NCI-H2171 treated with DMSO at 0.1 percent for 48 hours (cell line): ENCODE results near the gene AGPAT3.

Source experiments
- DNase-seq: peaks from one replicate; lab custom pipeline; 2025; lab: John Stamatoyannopoulos, UW

Gene AGPAT3

GRCh38 chr21:43957128-43957571 is 92.1 kb downstream of the AGPAT3 start:
- peak; percentile 13 for DNase-seq

DNA sequence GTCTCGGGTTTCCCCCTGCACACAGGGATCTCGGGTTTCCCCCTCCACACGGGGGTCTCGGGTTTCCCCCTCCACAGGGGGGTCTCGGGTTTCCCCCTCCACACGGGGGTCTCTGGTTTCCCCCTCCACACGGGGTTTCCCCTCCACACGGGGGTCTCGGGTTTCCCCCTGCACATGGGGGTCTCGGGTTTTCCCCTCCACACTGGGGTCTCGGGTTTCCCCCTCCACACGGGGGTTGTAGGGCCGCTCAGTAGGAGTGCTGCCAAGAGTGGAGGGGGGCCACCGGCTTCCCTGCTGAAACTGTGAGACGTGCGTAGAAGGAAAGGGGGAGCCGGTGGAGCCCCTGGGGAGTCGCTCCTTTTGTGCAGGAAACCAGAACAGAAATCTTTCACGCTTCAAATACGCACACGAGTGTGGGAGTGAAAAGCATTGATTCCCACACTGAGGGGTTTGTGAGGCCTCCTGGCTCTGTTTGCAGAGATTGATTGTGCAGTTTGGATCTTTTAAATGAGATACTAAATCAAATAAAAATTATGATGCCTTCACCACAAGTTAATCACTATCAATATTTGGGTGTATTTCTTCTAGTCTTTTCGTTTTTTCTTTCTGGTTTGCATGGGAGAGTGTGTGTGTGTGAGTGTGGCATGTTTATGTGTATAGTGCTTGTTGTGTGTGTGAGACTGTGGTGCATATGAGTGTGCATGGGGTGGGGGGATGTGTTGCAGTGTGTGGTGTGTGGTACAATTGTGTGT is 92.8 kb downstream of the AGPAT3 start:
- peak; percentile 78 for DNase-seq

GRCh38 chr21:43958364-43959158 is 93.5 kb downstream of the AGPAT3 start:
- no peak for DNase-seq

DNA sequence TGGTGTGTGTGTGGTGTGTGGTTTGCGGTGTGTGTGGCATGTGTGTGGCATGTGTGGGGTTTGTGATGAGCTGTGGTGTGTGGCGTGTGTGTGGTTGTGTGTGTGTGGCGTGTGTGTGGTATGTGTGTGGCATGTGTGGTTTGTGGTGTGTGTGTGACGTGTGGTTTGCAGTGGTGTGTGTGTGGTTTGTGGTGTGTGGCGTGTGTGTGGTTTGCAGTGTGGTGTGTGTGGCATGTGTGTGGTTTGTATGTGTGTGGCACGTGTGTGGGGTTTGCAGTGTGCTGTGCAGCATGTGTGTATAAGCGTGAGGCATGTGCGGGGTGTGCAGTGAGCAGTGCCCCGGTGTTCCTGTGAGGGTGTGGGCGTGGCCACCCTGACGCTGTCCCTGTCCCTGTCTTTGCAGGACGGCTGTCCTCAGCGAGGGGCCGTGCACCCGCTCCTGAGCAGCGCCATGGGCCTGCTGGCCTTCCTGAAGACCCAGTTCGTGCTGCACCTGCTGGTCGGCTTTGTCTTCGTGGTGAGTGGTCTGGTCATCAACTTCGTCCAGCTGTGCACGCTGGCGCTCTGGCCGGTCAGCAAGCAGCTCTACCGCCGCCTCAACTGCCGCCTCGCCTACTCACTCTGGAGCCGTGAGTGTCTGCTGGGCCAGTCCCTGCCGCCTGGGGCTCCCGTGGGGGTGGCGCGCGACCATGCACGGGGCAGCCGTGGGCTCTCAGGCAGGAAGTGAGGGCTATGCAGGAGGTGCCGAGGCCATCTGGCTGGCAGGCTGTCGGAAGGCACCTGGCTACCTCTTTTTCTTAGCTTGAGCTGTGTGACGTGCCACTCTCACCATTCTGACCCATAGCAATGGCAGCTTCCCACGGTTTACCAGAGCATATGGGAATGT is 94.5 kb downstream of the AGPAT3 start:
- DNase-seq: peak; percentile 57

GRCh38 chr21:43961382-43961909 is 96.4 kb downstream of the AGPAT3 start:
- DNase-seq: no peak

DNA sequence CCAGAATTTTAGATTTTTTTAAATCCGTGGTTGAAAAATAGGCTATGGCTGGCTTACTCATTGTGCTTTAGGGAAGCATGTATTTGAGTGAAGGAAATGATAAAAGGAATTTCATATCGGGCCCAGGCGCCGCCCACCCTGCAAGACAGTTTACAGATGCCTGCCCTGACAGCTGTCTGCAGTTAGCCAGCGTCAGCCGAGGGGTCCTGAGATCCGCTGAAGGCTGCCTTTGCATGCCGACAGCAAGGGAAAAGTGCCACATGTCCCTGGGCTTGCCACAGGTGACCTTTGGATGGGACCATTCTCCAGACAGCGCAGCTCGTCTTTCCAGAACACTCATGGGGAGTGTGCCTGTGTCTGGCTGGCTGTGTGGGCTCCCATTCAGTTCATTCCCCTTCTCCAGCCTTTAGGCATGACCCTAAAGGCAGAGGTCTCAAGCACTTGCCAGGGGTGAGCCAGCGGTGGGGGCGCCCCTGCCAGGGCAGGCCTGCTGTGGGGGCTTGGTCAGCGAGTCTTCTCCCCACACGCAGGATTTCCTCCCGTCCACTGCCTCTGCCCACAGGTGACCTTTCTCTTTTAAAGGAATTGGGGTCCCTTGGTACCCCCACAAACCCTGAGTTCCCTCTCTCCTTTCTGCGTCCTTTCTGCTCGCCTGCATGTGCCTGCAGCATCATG is 101.0 kb downstream of the AGPAT3 start:
- DNase-seq: no peak

- no peak for DNase-seq
Observed at GRCh38 chr21:43966946-43967512, 102.0 kb downstream of the AGPAT3 start.

GRCh38 chr21:43967981-43968380 is 103.0 kb downstream of the AGPAT3 start:
- DNase-seq: no peak

DNA sequence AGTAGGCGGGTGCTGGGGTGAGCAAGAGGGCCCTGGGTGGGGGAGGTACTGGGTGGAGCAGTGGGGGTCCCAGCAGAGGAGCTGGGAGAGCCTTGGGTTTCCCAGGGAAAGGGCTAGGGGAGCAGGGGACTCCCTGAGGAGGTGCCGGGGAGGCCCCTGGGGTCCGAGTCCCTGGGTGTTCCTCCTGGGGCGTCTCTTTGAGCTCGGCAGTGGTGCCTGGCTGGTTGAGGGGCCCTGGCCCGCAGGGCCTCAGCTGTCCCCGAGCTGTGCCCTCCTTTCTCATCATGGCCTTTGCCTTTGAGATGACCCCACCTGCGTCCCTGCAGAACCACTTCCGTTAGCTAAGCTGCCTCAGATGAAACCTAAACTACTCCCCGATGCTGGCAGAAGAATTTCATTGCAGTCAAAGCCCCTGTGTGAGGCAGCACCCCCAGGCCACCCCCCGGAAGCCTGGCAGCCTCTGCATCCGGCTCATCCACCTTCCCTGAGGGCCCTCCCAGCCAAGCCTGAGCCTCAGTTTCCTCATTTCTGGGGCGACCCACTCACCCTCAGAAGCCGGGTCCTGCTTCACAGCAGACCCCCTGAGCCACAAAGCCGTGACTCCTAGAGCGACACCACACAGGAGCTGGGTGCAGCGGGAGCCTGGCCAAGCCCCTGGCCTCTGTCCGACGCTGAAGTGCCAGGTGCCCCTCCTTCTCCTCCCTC is 103.5 kb downstream of the AGPAT3 start:
- DNase-seq: no peak

DNA sequence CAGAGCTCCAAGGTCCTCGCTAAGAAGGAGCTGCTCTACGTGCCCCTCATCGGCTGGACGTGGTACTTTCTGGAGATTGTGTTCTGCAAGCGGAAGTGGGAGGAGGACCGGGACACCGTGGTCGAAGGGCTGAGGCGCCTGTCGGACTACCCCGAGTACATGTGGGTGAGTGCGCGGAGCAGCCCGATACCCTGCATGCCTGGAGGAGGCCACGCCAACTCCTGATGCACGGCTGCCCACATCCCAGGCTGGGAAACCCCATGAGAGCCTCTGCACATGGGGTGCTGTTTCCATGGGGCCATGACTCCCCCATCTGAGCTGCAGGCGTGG is 104.1 kb downstream of the AGPAT3 start:
- no peak for DNase-seq

- no peak for DNase-seq
Observed at GRCh38 chr21:43970551-43970950, 105.5 kb downstream of the AGPAT3 start.

GRCh38 chr21:43971201-43971991 is 106.4 kb downstream of the AGPAT3 start:
- no peak for DNase-seq

- no peak for DNase-seq
Observed at GRCh38 chr21:43971992-43972255, 106.9 kb downstream of the AGPAT3 start.

DNA sequence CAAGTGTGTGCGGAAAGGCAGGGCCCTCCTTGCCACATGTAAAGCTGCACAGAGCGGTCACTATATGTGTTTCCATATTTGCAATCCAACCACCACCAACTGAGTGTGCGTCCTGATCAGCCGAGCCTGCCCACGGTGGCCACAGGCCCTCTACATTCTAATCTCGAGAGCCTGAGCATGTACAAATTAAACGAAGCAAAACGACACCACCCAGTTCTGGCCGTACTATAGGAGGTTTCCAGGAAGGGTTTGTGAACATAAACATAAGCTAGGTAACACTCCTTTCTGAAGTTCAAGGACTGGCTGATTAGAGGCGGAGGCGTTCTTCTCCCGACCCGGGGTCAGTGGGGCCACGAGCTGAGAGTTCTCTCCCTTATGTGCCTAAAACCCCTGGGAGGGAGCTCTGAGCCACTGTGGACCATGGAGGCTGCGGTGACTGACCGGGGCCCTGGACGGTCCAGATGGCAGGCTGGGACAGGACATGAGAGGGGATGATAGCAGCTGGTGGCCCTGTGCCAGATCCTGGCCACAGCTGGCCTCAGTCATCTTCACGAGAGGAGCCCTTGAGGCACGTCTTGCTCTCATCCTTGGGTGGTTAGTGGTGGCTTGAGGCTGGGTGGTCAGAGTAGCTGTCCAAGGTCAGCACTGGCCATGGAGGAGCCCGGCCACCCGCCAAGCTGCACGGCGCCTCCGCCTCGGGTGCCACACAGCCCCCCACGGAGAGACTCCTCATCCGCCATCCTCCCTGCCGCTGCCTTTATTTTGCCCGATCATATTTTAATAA is 108.0 kb downstream of the AGPAT3 start:
- DNase-seq: no peak

- DNase-seq: no peak
Observed at GRCh38 chr21:43973634-43973955, 108.6 kb downstream of the AGPAT3 start.

DNA sequence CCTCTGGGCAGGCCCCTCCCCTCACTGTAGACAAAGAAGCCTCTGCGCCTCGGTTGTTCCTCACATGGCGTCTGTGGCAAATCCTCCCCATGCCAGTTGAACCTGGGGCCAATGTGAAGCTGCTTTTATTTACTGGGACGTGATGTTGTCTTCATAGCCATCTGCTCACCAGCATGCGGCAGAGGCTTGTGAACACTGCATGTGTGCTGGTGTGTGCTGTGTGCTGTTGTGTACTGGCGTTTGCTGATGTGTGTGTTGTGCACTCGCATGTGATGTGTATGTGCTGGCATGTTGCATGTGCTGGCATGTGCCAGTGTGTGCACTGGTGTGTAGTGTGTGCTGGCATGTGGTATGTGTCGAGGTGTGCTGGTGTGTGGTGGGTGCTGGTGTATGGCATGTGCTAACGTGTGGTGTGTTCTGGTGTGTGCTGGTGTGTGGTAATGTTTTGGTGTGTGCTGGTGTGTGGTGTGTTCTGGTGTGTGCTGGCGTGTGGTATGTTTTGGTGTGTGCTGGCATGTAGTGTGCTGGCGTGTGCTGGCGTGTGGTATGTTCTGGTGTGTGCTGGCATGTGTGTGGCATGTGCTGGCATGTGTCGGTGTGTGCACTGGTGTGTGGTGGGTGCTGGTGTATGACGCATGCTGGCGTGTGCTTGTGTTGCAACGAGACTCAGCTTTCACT is 109.9 kb downstream of the AGPAT3 start:
- peak; percentile 76 for DNase-seq

DNA sequence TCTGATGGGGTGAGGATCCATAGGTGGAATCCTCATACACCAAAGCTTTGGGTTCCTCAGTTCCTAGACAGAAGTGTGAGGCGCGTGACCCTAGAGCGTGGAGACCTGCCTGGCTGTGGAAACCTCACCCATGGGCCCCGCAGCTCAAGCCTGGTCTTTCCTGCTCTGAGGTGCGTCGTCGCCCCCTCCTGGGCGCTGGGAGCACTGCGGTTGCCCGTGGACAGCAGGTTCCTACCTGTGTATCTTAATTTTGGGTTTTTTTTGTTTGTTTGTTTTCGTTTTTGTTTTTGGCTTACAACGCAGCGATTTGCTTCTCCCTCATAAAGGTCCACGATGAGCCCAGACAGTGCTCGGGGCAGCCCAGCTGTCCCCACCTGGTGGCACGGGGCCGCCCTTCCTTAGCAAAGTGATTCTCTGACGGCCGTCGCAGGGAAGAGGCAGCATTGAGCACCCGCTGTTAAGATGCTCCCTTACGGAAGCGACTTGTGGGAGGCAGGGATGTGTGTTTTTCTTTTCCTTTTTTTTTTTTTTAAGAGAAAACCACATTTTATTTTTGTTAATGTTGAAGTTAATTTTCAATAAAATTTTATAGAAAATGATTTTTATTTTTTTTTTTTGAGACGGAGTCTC is 110.6 kb downstream of the AGPAT3 start:
- peak; percentile 78 for DNase-seq

- DNase-seq: no peak
Observed at GRCh38 chr21:43976661-43977060, 111.6 kb downstream of the AGPAT3 start.
